A549 (cell line): ENCODE measurements around the gene SRRD.

Source experiments
- CBX8 ChIP-seq: fragments of 200-600 bp; sonication (generic); IDR thresholded peaks from 2 replicates; pipeline ENCODE4 v1.6.1; 2016
- CHD2 ChIP-seq: fragments of 150-350 bp; IDR thresholded peaks from 2 replicates; pipeline ENCODE4 v1.6.1; 2014; ENCODE audit warnings: low read length; ENCODE audit not compliant: partially characterized antibody
- CTCF ChIP-seq: fragments of >200 bp; sonication (Bioruptor Twin); formaldehyde crosslinking; IDR thresholded peaks from 3 replicates; pipeline ENCODE4 v1.5.1; 2016
- JUNB ChIP-seq: fragments of >200 bp; sonication (Bioruptor Twin); formaldehyde crosslinking; IDR thresholded peaks from 2 replicates; pipeline ENCODE4 v1.6.1; 2016
- MAZ ChIP-seq: fragments of 150-350 bp; IDR thresholded peaks from 2 replicates; pipeline ENCODE4 v1.6.1; 2014; ENCODE audit warnings: antibody characterized with exemption, low read depth, low read length, borderline replicate concordance
- NFE2L2 ChIP-seq: fragments of 150-350 bp; conservative IDR thresholded peaks from 2 replicates; pipeline ENCODE4 v1.6.1; 2014; ENCODE audit warnings: low read length
- POLR2A ChIP-seq: IDR thresholded peaks from 2 replicates; pipeline ENCODE4 v1.6.1; 2012; ENCODE audit warnings: mild to moderate bottlenecking, low read length
- RAD21 ChIP-seq, 2 experiments: fragments of >200 bp in 1 of 2; sonication (Bioruptor Twin) in 1 of 2; formaldehyde crosslinking in 1 of 2; IDR thresholded peaks in 1 of 2; conservative IDR thresholded peaks in 1 of 2; 2 replicates in 1 of 2; 3 replicates in 1 of 2; pipeline ENCODE4 v1.6.1; 2012 to 2018; ENCODE audit warnings: inconsistent platforms in 1 of 2

- TF ChIP-seq NFE2L2, result no peak
- no peak for TF ChIP-seq RAD21 (conservative IDR thresholded peaks at IDR 0.05 in 1 of 2, IDR thresholded peaks at IDR 0.05 in 1 of 2)
- TF ChIP-seq CTCF, result no peak
- TF ChIP-seq MAZ, result no peak
- no peak for TF ChIP-seq JUNB
- TF ChIP-seq CHD2, result no peak
- no peak for TF ChIP-seq CBX8
- no peak for TF ChIP-seq POLR2A
These were observed 21.0 kb upstream of the SRRD start for GRCh38 chr22:26462641-26463040.
